Endothelial cell of umbilical vein (primary cell): ENCODE data around the gene CDH20. TPM values are rescaled to one million over a fixed set of nuclear protein-coding genes. Genes with fewer than 3 reads are reported as not detected.

Experiments used
- BruUV-seq: library from RNA; stranded (reverse); fragments of 400-500 nt; replicated peaks from 2 replicates; lab custom pipeline; 2021; lab: Mats Ljungman, UMichigan
- CTCF ChIA-PET: fragments of 300-600, 350-600 bp; sonication (Branson Sonifier 250); formaldehyde crosslinking; loops from one replicate; lab custom pipeline; 2021; ENCODE audit warnings: antibody characterized with exemption, inconsistent platforms; lab: Charles Lee
- POLR2A ChIA-PET: fragments of 300-600, 350-600 bp; sonication (Branson Sonifier 250); formaldehyde crosslinking; loops from one replicate; lab custom pipeline; 2021; ENCODE audit warnings: antibody characterized with exemption, inconsistent platforms; lab: Charles Lee
- DNase-seq: peaks from one replicate; pipeline ENCODE4 v3.0.0-alpha.2; 2011; ENCODE audit warnings: low read depth, low spot score
- FAIRE-seq: peaks from 2 replicates; lab custom pipeline; 2011; peaks lifted over from hg19 to GRCh38; lab: Jason Lieb, UNC
- H2AFZ ChIP-seq: 2 replicates; pipeline ENCODE4 v1.6.0; 2012; ENCODE audit warnings: low read depth, low read length, control low read depth, inconsistent platforms
- H3K27ac ChIP-seq: 2 replicates; pipeline ENCODE4 v1.5.1; 2011; ENCODE audit warnings: low read depth, mild to moderate bottlenecking, control low read depth, low read length, moderate library complexity; ENCODE audit not compliant: insufficient read depth
- H3K27me3 ChIP-seq, 2 experiments: 2 replicates each; pipeline versions ENCODE4 v1.6.0 to v1.6.1; 2011; ENCODE audit warnings: low read length in 2 of 2, mixed read lengths in 1 of 2; ENCODE audit not compliant: control insufficient read depth in 2 of 2, insufficient read depth in 2 of 2
- H3K36me3 ChIP-seq, 2 experiments: 2 replicates in 1 of 2; 3 replicates in 1 of 2; pipeline ENCODE4 v1.5.1; 2011; ENCODE audit warnings: low read length in 2 of 2, mild to moderate bottlenecking in 1 of 2, moderate library complexity in 1 of 2; ENCODE audit not compliant: control insufficient read depth in 2 of 2, insufficient read depth in 2 of 2; ENCODE audit errors: extremely low read depth in 1 of 2
- H3K4me1 ChIP-seq: 3 replicates; pipeline ENCODE4 v1.5.1; 2011; ENCODE audit warnings: mild to moderate bottlenecking, low read length; ENCODE audit not compliant: control insufficient read depth, insufficient read depth; ENCODE audit errors: extremely low read depth
- H3K4me2 ChIP-seq: 2 replicates; pipeline ENCODE4 v1.6.1; 2011; ENCODE audit warnings: low read length, control low read depth, mixed read lengths; ENCODE audit not compliant: insufficient read depth
- H3K4me3 ChIP-seq, 3 experiments: fragments of 200-600 bp in 1 of 3; sonication (generic), shearing (Covaris generic) in 1 of 3; replicated peaks in 1 of 3; 2 replicates each; pipeline ENCODE4 v1.5.1; 2011 to 2016; ENCODE audit warnings: control low read depth in 3 of 3, low read length in 3 of 3, mild to moderate bottlenecking in 2 of 3, inconsistent platforms in 1 of 3, low read depth in 1 of 3, moderate library complexity in 1 of 3; ENCODE audit not compliant: insufficient read depth in 1 of 3
- H3K79me2 ChIP-seq: 2 replicates; pipeline ENCODE4 v1.6.0; 2012; ENCODE audit warnings: low read length, inconsistent platforms; ENCODE audit not compliant: control insufficient read depth, insufficient read depth
- H3K9ac ChIP-seq: replicated peaks from 2 replicates; pipeline ENCODE3; 2011; ENCODE audit warnings: low read length, control low read depth; ENCODE audit not compliant: insufficient read depth; ENCODE audit errors: extremely low read depth
- H3K9me1 ChIP-seq: replicated peaks from 3 replicates; pipeline ENCODE4 v1.6.0; 2011; ENCODE audit warnings: mild to moderate bottlenecking, low read length; ENCODE audit not compliant: control insufficient read depth, insufficient read depth; ENCODE audit errors: extremely low read depth
- H3K9me3 ChIP-seq: replicated peaks from 2 replicates; pipeline ENCODE4 v1.5.1; 2012; ENCODE audit warnings: low read length, inconsistent platforms; ENCODE audit not compliant: control insufficient read depth, insufficient read depth
- H4K20me1 ChIP-seq: replicated peaks from 2 replicates; pipeline ENCODE3; 2011; ENCODE audit warnings: mild to moderate bottlenecking, low read length; ENCODE audit not compliant: control insufficient read depth, insufficient read depth; ENCODE audit errors: extremely low read depth
- CTCF ChIP-seq, 2 donors: IDR thresholded peaks; 1 replicate in 1 of 2; 2 replicates in 1 of 2; pipeline ENCODE4 v1.5.1; 2011; ENCODE audit warnings: low read length in 2 of 2, mild to moderate bottlenecking in 2 of 2, moderate library complexity in 2 of 2, control low read depth in 1 of 2, inconsistent platforms in 1 of 2, low read depth in 1 of 2; ENCODE audit not compliant: insufficient read depth in 1 of 2; ENCODE audit errors: extremely low read depth in 1 of 2
- EZH2 ChIP-seq: IDR thresholded peaks from 2 replicates; pipeline ENCODE4 v1.6.1; 2012; ENCODE audit warnings: borderline replicate concordance, low read depth, mild to moderate bottlenecking, moderate library complexity, low read length, inconsistent platforms; ENCODE audit not compliant: severe bottlenecking
- FOS ChIP-seq: IDR thresholded peaks from 2 replicates; pipeline ENCODE4 v1.6.1; 2011; ENCODE audit warnings: mild to moderate bottlenecking, low read length, moderate library complexity, borderline replicate concordance; ENCODE audit not compliant: insufficient read depth
- GATA2 ChIP-seq: IDR thresholded peaks from 2 replicates; pipeline ENCODE4 v1.7.0; 2011; ENCODE audit warnings: low read depth, mild to moderate bottlenecking, moderate library complexity, mixed read lengths, low read length; ENCODE audit not compliant: insufficient read length, insufficient read depth
- JUN ChIP-seq: IDR thresholded peaks from 2 replicates; pipeline ENCODE4 v1.6.1; 2011; ENCODE audit warnings: borderline replicate concordance, low read depth; ENCODE audit not compliant: insufficient read length, insufficient read depth
- MAX ChIP-seq: IDR thresholded peaks from 2 replicates; pipeline ENCODE4 v1.6.1; 2011; ENCODE audit not compliant: insufficient read depth, insufficient read length
- MYC ChIP-seq: IDR thresholded peaks from one replicate; pipeline ENCODE4 v1.6.1; 2011; ENCODE audit warnings: mild to moderate bottlenecking, low read depth, low read length
- POLR2A ChIP-seq: IDR thresholded peaks from 2 replicates; pipeline ENCODE4 v1.6.1; 2012; ENCODE audit warnings: low read depth, mild to moderate bottlenecking, control low read depth, low read length
- POLR2AphosphoS5 ChIP-seq: IDR thresholded peaks from 2 replicates; pipeline ENCODE4 v1.6.1; 2012; ENCODE audit warnings: low read depth, mild to moderate bottlenecking, control low read depth, low read length, moderate library complexity; ENCODE audit not compliant: insufficient read depth
- dilution Hi-C: fragments of 300-500 bp; cut with MboI; formaldehyde crosslinking; loops from one replicate; pipeline ENCODE4 v1.15.0; 2019; ENCODE audit warnings: low sequenced_read_pairs; ENCODE audit not compliant: extremely low pct_ligation_motif_present
- intact Hi-C: fragments of 100-400 bp; cut with micrococcal nuclease; formaldehyde crosslinking; loops from one replicate; pipeline ENCODE4 v1.10.0; 2022
- polyA plus RNA-seq, 4 experiments: library from polyadenylated mRNA; depleted of rRNA in 3 of 4; stranded (reverse) in 3 of 4; unstranded in 1 of 4; fragments of >200 nt; gene quantifications; 2 replicates each; pipeline versions ENCODE4 v1.2.1 to v1.2.3, GENCODE V29; 2011 to 2012; ENCODE audit warnings: missing spikeins in 1 of 4
- total RNA-seq: library from RNA; stranded (reverse); gene quantifications from 2 replicates; pipeline ENCODE4 v1.2.3, GENCODE V29; 2021

The CDH20 gene
- total and polyA plus RNA-seq, 2 donors (not counting 3 experiments of a cell fraction or from before 2014, with no cell fraction given), result not detected

- intact Hi-C loops, result no loop called here
- peaks cover 2 to 3% of the 10 kb centered on the region in 2 experiments for H3K27me3 ChIP-seq
- no peak overlapping the region for H3K4me2 ChIP-seq
- dilution Hi-C loops, result no loop called here
- no peaks in the 10 kb centered on the region for H3K4me1 ChIP-seq
- H3K36me3 ChIP-seq, result no peaks in the 10 kb centered on the region
- no peaks in the 10 kb centered on the region for H3K79me2 ChIP-seq
- POLR2A ChIA-PET, result no interaction called here
- TF ChIP-seq MYC (no peak), POLR2A (no peak), JUN (no peak), FOS (no peak), POLR2AphosphoS5 (no peak), CTCF (IDR thresholded peaks at IDR 0.05; ENCODE audit: extremely low read depth in 1 of 2, insufficient read depth in 1 of 2, low read depth in 1 of 2, low read length in 2 of 2) (no peak), MAX (no peak), EZH2 (no peak), GATA2 (no peak)
- FAIRE-seq (no peak), DNase-seq (no peak)
- H4K20me1 ChIP-seq, result no peaks in the 10 kb centered on the region
- no peaks in the 10 kb centered on the region for H3K9me1 ChIP-seq
- no peak overlapping the region for H3K4me3 ChIP-seq
- no TSS peak for BruUV-seq
- H3K9me3 ChIP-seq, result no peaks in the 10 kb centered on the region
- no peak overlapping the region for H3K9ac ChIP-seq
- H2AFZ ChIP-seq, result no peak overlapping the region
- CTCF ChIA-PET, result interaction anchor here (1.0 to 1.5 kb wide), 4 partner anchors 13 to 126 kb away, joined by 3 to 7 read pairs (median 3); no protein-coding TSS in a partner anchor
- no peak overlapping the region for H3K27ac ChIP-seq
Measured at GRCh38 chr18:61448316-61448715, 115.1 kb downstream of the CDH20 start.
